Measurements from ENCODE around the gene FBXW4.
"Not testable (repeated sequence)": the region's sequence is repeated elsewhere in the genome, so short reads cannot be mapped to it uniquely, and the experiment has no call there.

The FBXW4 gene

GRCh38 chr10:101650863-101651262 lies 44.1 kb downstream of the FBXW4 start:
- DNase-seq = no peak

DNA sequence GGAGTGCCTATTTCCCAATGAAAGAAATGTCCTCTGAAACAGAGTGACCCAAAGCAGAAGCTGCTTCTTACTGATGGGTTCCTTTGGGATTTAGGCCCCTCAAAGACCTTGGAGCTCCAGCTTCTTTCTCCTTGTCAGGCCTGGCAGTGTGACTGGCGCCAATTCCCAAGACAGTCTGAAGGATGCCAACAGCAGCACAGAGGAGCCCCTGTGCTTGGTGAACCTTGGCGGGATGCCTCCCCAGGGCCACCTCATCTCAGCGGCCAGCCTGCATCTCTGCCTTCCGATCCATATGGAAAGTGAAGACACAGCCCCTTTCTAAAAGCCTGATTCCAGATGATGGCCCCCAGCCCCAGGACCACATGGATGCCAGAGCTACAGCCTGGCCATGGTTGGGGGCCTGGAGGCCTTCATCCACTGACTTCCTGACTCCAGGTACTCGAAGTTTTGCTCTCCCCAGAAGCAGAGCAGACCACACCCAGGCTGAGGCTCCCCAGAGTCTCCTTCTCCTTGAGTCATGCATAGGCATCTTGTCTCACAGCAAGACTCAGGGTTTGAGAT lies 45.4 kb downstream of the FBXW4 start:
- no peak for DNase-seq

DNA sequence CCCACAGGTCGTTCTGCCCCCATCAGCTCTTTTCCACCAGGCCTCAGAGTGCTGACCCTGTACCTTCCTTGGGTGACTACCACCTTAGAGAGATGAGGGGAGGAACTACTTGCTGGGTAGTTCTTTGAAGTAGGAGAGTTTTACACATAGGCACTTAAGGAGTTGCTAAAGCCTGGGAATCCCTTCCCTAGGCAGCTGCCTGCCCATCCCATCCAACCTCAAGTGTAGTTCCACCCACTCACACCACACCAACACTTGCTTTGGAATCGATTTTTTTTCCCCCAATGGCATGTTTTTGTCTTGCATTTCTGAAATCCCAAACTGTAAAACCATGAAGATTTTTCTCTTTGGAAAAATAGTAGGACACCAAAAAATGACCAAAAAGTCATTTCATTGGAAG lies 47.7 kb downstream of the FBXW4 start:
- DNase-seq = no peak

- DNase-seq = no peak
Measured at GRCh38 chr10:101646364-101646763, 48.6 kb downstream of the FBXW4 start.

DNA sequence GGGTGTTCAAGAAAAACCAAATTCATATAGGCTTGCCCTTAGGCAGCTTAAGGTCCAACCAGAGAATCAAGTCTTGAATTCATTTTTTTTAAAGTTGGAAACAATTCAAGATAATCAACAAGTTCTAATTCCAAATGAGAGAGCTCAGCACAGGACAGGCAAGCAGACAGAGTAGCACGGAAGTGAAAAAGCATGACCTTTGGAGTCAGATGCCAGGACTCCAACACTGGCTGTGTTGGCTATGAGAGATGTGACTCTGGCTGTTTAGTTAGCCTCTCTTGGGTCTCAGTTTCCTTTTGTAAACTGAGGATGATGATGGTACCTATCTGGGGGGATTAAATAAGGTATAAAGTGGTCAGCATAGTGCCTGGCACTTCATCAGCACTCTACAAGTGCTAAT lies 49.3 kb downstream of the FBXW4 start:
- DNase-seq = no peak

DNA sequence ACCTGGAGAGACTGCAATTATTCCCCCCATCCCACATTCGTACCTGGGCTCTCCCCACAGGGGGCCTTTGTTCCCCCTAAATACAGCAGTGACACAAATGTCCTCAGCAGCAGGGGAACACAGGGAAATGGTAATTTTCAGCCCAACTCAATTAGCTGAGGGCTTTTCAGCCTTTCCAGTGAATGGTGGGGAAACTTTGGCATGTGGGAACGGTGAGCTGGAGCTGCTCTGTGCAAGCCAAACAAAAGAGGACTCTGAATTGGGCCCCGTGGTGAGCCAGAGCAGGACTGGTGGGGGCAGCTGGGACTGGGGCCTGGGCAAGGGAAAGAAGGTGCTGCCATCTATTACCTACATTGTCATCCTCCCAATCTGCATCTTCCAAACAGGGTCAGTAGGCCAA lies 51.0 kb downstream of the FBXW4 start:
- no peak for DNase-seq

DNA sequence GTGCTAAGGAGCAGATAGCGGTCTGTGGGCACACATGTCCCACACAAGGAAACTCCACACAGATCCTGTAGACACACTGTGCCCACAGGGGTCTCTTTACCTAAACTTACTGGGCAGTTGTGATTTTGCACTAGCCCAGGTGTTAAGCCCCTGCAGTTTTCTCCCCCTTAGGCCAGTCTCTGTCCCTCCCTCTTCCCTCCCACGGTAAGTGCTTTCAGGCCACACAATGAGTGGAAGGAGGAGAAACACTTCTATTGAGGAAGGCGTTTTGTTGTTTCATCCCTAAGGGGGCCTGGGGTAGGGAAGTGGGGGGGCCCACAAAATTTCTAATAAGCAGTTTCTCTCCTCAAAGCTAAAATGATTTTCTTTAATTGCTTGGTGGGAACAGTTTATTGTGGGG lies 51.4 kb downstream of the FBXW4 start:
- no peak for DNase-seq

DNA sequence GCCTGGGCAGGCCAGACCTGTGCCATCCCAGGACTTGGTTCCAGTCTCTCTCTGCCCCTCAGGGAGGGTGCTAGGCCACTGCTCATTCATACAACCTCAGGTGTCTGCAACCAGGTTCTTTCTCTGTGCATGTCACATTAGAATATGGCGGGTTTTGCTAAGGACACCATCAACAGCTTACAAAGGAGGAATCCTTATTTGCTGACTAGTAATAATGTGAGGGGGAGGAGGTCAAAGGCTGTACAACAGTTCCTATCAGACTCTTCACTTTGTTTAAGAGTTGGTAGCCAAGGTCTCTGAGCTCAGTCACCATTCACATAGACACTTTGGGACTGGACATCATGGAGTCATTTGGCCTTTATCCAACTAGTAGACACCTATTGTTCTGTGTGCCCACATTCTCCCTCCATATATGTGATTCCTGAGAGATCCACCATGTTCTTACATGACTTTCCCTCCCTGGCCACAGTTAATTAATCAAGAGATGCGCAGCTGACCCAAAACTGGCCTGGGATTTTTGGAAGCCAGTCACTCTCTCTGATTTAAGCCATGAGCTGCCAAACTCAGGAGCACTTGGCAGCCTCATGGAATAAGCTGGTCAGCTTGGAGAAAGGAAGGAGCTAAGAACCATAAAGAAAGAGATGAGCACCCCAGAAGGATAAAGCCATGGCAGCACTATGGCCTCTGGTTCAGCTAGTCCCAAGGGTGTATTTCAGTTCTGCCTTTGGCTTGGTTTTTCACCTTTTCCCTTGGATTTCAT lies 55.6 kb downstream of the FBXW4 start:
- DNase-seq = no peak

- DNase-seq = not testable (repeated sequence)
Measured at GRCh38 chr10:101633510-101633909, 61.5 kb downstream of the FBXW4 start.

DNA sequence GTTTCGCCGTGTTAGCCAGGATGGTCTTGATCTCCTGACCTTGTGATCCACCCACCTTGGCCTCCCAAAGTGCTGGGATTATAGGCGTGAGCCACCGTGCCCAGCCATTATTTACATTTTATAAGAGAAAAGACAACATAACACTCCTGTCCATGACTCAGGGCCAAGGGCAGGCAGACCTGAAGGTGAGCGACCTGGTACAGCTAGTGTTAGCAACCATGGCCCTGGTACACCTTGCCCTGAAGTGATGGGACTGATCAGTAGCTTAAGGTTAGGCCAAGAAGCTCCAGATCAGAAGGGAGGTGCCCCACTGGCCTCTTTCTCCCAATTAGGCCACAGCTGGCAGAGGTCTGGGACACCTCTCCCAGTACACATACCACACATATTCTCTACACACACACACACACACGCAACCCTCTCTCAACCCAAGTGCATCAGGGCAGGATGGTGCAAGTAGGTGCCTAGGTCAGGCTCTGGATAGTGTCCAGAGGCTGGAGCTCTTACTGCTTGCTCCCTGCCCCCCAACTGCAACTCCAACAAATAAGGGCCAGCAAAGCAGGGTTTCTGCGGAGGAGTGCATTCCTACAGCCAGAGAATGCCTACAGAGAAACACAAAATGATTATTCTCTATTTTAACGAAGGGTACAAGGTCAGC lies 63.0 kb downstream of the FBXW4 start:
- DNase-seq = no peak

DNA sequence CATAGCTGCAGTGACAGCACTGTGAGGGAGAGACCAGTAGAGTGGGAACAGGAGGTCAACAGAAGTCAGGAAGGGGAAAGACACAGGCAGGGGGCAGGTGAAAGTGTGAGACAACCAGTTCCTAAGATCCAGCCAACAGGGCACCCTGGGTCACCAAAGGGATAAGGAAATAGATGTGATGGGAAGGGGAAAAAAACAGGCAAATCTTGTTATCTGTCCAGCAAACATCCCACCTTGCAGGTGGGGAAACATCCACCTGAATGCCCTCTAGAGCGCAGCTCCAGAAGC lies 64.4 kb downstream of the FBXW4 start:
- no peak for DNase-seq

DNA sequence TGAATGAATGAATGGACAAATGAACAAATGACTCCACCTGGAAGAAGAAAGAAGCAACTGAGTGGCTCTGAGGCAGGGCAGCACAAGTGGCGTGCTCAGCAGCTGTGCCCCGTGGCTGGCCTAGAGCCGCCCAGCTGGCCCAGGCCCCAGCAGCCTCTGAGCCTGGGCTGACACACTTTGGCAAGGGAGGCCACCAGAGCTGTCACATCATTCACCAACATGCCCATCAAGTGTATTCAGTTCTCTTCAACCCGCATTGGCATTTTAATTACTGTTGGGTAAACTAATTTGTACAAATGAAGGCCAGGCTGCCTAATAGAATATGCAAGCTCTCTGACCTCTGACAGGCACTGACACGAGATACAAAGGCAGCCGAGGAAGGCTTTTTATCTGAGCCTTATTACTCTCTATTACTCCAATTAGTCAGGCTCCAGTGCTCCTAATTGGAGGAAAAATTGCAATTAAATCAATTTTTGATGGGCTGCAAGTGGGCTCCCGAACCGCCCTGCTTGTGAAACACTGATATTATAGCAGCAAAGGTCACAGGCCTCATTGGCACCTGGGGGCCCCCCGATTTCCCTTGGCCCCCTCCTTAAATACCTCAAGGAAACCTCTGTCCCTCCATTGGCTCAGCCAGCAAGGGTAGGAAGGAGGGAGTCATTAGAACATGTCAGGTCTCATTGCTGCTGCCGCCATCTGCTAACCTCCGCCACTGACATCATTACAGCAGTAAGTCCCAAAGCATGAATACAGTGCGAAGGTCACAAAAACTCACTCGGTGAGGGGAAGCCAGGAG lies 64.9 kb downstream of the FBXW4 start:
- DNase-seq = no peak

GRCh38 chr10:101625821-101626412 lies 69.1 kb downstream of the FBXW4 start:
- peak; percentile 78 for DNase-seq

DNA sequence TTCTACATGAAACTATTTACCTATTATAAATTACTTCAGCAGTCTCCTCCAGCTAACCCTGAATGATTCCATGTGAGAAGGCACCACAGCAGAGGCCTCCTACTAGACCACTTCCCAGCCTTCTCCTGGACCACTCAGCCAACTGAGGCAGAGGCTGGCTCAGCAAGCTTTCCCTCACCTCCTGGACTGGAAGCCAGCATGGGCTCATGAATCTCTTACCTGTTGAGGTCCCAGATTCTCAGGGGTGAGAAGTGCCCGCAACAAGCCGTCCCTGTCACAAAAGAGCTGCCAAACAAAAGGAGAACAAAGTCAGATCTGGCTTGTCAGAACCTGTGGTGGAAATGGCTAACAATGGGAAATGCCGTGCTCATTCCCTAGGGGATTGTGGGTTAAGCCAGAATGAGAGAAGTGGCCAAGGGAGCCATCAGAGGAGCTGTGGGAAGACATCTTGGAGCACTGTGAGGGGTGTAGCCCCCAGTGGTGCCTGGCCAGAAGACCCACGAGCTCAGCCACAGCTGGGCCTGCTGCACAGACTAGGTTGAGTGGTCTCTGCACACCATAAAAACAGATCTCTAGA lies 70.4 kb downstream of the FBXW4 start:
- no peak for DNase-seq

- DNase-seq = no peak
Measured at GRCh38 chr10:101623528-101623927, 71.4 kb downstream of the FBXW4 start.

DNA sequence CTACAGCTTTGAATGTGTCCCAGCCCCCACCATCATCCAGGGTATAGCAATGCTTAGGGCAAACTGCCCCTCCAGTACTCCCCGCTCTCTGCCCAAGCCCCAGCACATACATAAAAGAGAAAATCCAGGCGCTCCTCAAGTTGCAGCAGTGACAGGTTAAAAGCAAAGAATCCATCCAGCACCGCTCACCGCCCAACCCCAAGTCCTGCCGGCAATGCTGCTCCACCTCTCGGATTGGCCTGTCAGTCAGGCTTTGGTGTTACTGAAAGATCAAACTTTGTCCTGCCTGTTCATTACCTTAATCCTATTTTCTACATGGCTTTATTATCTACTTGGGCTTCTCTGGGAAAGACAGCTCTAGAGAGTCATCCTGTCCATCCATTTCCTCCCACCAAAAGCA lies 75.0 kb downstream of the FBXW4 start:
- DNase-seq = no peak

DNA sequence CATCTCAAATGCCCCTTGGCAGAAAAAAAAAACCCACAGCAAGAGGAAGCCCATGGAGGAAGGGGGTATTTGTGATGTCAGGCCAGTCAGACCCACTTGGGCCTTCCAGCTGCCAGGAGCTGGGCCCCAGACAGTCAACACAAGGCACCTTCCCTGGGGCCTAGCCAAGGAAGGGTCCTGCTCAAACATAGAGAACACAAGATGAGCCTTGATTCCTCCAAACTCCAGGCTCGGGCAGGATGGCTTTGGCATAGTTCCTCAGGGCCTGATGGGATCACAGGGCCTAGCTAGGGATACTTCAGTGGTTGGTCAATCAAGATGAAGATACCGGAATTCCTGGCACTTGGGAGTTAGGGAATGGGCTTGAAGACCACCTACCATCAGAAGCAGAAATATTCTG lies 76.1 kb downstream of the FBXW4 start:
- DNase-seq = no peak

GRCh38 chr10:101617824-101618568 lies 77.0 kb downstream of the FBXW4 start:
- no peak for DNase-seq

GRCh38 chr10:101617102-101617823 lies 77.7 kb downstream of the FBXW4 start:
- DNase-seq = no peak

GRCh38 chr10:101616415-101617101 lies 78.4 kb downstream of the FBXW4 start:
- DNase-seq = no peak

DNA sequence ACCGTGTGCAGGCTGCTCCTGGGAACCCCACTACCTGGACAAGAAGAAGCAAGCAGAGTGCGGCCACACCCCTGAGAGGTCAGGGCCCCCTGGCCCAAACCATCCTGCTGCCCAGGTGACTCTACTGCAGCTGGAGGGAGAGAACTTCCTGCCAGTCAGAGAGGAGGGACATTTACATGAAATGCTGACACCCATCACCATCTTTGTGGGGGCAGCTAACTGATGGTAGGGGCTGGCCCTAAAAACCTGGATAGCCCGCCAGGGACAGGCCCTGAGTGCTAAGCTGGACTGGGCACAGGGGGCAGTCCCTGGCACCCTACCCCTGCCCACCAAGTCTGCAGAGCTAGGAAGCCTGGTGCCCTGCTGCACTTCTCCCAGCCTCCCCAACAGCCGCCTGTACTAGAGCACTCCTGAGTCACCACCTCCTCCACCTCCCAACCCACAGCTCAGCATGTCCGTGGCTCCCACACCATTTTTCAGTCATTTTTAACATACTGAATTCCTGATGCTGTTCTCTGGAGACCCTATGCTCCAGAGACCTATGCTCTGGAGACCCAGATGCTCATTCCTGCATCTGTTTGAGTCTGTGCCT lies 79.3 kb downstream of the FBXW4 start:
- DNase-seq = no peak

All from DMS79 (cell line).